ENCODE data around the gene PDE4D.

Gene PDE4D

DNA sequence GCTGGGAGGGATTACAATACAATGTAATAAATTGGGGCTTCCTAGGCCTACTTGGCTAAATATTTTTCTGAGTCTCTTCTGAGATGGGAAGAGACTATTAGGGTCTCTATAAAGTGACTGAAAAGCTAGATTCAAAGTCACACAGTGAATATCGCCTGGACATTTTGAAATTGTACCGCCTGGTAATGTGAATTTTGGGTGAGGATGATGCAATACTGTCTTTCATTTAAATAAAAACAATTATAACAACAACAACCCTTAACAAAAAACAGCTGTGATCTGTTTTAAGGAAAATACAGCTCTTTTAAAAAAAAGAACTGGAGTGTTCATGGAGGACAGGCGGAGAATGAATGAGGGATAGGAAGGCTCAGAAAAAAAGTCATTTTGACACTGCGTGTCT lies 695.6 kb downstream of the PDE4D start:
- no peak for ATAC-seq
- TF ChIP-seq ZNF70 (CRISPR knock-in tag; IDR thresholded peaks at IDR 0.05) (no peak), ZFP30 (CRISPR knock-in tag; IDR thresholded peaks at IDR 0.05) (no peak), ZNF8 (CRISPR knock-in tag; IDR thresholded peaks at IDR 0.05) (no peak), OSR1 (CRISPR knock-in tag; IDR thresholded peaks at IDR 0.05) (no peak), TCF4 (CRISPR knock-in tag; IDR thresholded peaks at IDR 0.05; ENCODE audit: borderline replicate concordance) (no peak), ZC3H10 (CRISPR knock-in tag; IDR thresholded peaks at IDR 0.05) (no peak), PPARA (CRISPR knock-in tag; IDR thresholded peaks at IDR 0.05; ENCODE audit: borderline replicate concordance) (no peak), ZNF565 (CRISPR knock-in tag; conservative IDR thresholded peaks at IDR 0.05; ENCODE audit: low read depth) (no peak)

DNA sequence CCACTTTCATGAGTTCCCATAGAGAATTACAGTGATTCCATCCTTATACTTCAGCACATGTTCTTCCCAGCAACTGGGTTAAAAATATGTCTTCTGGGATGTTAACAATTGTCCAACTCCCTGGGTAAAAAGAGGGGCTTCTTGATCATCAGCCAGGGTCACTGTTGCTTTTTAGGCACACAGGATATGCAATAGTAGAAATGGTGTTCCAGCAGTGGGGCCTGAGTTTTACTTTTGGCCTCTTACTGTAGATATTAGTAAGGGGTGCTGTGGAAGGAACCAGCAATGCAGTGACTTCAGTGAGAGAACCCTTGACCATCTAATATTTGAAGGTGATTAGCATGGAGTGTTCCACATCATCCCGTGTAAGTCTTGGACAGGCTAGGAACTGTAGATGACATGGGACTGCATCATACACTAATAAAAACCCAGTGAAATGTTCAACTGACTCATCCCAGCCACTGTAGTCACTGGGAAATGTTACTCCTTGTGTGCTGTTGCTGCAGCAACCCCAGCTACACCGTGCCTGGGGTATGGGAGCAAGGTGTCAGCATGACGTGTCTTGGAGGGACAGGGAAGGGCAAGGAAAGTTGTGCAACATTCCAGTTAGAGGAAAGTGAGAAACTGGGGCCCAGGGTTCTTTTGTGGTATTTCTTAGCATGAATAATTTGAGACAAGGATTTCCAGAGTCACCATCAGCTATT lies 699.8 kb downstream of the PDE4D start:
- ATAC-seq: peak; percentile 79
- TF ChIP-seq ISL1 (CRISPR knock-in tag; IDR thresholded peaks at IDR 0.05): no peak
- TF ChIP-seq, protein P1, sequence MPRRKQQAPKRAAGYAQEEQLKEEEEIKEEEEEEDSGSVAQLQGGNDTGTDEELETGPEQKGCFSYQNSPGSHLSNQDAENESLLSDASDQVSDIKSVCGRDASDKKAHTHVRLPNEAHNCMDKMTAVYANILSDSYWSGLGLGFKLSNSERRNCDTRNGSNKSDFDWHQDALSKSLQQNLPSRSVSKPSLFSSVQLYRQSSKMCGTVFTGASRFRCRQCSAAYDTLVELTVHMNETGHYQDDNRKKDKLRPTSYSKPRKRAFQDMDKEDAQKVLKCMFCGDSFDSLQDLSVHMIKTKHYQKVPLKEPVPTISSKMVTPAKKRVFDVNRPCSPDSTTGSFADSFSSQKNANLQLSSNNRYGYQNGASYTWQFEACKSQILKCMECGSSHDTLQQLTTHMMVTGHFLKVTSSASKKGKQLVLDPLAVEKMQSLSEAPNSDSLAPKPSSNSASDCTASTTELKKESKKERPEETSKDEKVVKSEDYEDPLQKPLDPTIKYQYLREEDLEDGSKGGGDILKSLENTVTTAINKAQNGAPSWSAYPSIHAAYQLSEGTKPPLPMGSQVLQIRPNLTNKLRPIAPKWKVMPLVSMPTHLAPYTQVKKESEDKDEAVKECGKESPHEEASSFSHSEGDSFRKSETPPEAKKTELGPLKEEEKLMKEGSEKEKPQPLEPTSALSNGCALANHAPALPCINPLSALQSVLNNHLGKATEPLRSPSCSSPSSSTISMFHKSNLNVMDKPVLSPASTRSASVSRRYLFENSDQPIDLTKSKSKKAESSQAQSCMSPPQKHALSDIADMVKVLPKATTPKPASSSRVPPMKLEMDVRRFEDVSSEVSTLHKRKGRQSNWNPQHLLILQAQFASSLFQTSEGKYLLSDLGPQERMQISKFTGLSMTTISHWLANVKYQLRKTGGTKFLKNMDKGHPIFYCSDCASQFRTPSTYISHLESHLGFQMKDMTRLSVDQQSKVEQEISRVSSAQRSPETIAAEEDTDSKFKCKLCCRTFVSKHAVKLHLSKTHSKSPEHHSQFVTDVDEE (CRISPR knock-in tag; IDR thresholded peaks at IDR 0.05): no peak
- no peak for TF ChIP-seq ZNF8 (CRISPR knock-in tag; IDR thresholded peaks at IDR 0.05)
- TF ChIP-seq TOX (CRISPR knock-in tag; IDR thresholded peaks at IDR 0.05; ENCODE audit: borderline replicate concordance): peak; percentile 60; the same call in 1 of the 2 replicates
- TF ChIP-seq ESRRG (CRISPR knock-in tag; IDR thresholded peaks at IDR 0.05): no peak
- no peak for TF ChIP-seq ARNTL (CRISPR knock-in tag; IDR thresholded peaks at IDR 0.05; ENCODE audit: borderline replicate concordance, low read depth)
- TF ChIP-seq ZFP30 (CRISPR knock-in tag; IDR thresholded peaks at IDR 0.05): no peak
- TF ChIP-seq, protein P2, sequence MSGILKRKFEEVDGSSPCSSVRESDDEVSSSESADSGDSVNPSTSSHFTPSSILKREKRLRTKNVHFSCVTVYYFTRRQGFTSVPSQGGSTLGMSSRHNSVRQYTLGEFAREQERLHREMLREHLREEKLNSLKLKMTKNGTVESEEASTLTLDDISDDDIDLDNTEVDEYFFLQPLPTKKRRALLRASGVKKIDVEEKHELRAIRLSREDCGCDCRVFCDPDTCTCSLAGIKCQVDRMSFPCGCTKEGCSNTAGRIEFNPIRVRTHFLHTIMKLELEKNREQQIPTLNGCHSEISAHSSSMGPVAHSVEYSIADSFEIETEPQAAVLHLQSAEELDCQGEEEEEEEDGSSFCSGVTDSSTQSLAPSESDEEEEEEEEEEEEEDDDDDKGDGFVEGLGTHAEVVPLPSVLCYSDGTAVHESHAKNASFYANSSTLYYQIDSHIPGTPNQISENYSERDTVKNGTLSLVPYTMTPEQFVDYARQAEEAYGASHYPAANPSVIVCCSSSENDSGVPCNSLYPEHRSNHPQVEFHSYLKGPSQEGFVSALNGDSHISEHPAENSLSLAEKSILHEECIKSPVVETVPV (CRISPR knock-in tag; IDR thresholded peaks at IDR 0.05): no peak

DNA sequence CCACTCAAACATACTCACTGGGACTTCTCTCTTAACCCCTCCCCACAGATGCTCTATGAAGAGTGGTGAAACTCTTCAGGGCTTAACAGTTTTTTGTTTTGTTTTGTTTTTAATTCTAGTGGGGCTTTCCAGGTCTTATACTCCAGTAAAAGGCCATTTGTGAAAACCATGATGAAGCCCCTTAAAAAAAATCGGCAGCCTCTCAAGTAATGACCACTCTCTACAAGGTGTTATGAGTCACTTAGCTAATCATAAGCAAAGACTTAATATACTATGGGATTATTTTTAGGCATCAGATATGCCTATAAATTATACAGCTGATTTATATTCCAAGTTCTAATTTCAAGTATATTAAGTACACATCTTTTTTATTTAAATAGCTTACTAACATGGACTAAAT lies 702.8 kb downstream of the PDE4D start:
- ATAC-seq: no peak
- TF ChIP-seq ARNTL (CRISPR knock-in tag; IDR thresholded peaks at IDR 0.05; ENCODE audit: borderline replicate concordance, low read depth): no peak
- TF ChIP-seq ESRRG (CRISPR knock-in tag; IDR thresholded peaks at IDR 0.05): no peak
- TF ChIP-seq ZNF565 (CRISPR knock-in tag; conservative IDR thresholded peaks at IDR 0.05; ENCODE audit: low read depth): no peak
- TF ChIP-seq GLIS3 (CRISPR knock-in tag; IDR thresholded peaks at IDR 0.05): no peak
- TF ChIP-seq POU6F1 (CRISPR knock-in tag; IDR thresholded peaks at IDR 0.05; ENCODE audit: borderline replicate concordance, low read depth): no peak
- TF ChIP-seq TOX (CRISPR knock-in tag; IDR thresholded peaks at IDR 0.05; ENCODE audit: borderline replicate concordance): no peak
- TF ChIP-seq ZNF70 (CRISPR knock-in tag; IDR thresholded peaks at IDR 0.05): no peak
- no peak for TF ChIP-seq ZNF8 (CRISPR knock-in tag; IDR thresholded peaks at IDR 0.05)
- TF ChIP-seq TCF4 (CRISPR knock-in tag; IDR thresholded peaks at IDR 0.05; ENCODE audit: borderline replicate concordance): no peak
- TF ChIP-seq OSR1 (CRISPR knock-in tag; IDR thresholded peaks at IDR 0.05): no peak
- TF ChIP-seq, protein P3, sequence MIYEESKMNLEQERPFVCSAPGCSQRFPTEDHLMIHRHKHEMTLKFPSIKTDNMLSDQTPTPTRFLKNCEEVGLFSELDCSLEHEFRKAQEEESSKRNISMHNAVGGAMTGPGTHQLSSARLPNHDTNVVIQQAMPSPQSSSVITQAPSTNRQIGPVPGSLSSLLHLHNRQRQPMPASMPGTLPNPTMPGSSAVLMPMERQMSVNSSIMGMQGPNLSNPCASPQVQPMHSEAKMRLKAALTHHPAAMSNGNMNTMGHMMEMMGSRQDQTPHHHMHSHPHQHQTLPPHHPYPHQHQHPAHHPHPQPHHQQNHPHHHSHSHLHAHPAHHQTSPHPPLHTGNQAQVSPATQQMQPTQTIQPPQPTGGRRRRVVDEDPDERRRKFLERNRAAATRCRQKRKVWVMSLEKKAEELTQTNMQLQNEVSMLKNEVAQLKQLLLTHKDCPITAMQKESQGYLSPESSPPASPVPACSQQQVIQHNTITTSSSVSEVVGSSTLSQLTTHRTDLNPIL (CRISPR knock-in tag; IDR thresholded peaks at IDR 0.05; ENCODE audit: low read depth): no peak
- TF ChIP-seq ZFP30 (CRISPR knock-in tag; IDR thresholded peaks at IDR 0.05): no peak
- TF ChIP-seq ISL1 (CRISPR knock-in tag; IDR thresholded peaks at IDR 0.05): no peak
- no peak for TF ChIP-seq ZC3H10 (CRISPR knock-in tag; IDR thresholded peaks at IDR 0.05)
- no peak for TF ChIP-seq ZFP3 (CRISPR knock-in tag; IDR thresholded peaks at IDR 0.05)

GRCh38 chr5:59189472-59190244 lies 703.9 kb downstream of the PDE4D start:
- ATAC-seq: no peak
- TF ChIP-seq RARB (CRISPR knock-in tag; IDR thresholded peaks at IDR 0.05): no peak
- no peak for TF ChIP-seq ZC3H10 (CRISPR knock-in tag; IDR thresholded peaks at IDR 0.05)
- no peak for TF ChIP-seq ZFP3 (CRISPR knock-in tag; IDR thresholded peaks at IDR 0.05)
- no peak for TF ChIP-seq PPARA (CRISPR knock-in tag; IDR thresholded peaks at IDR 0.05; ENCODE audit: borderline replicate concordance)
- no peak for TF ChIP-seq TOX (CRISPR knock-in tag; IDR thresholded peaks at IDR 0.05; ENCODE audit: borderline replicate concordance)
- TF ChIP-seq CSDC2 (CRISPR knock-in tag; IDR thresholded peaks at IDR 0.05): no peak
- no peak for TF ChIP-seq ZFP30 (CRISPR knock-in tag; IDR thresholded peaks at IDR 0.05)
- no peak for TF ChIP-seq OSR1 (CRISPR knock-in tag; IDR thresholded peaks at IDR 0.05)
- TF ChIP-seq ZNF565 (CRISPR knock-in tag; conservative IDR thresholded peaks at IDR 0.05; ENCODE audit: low read depth): no peak
- TF ChIP-seq ZNF70 (CRISPR knock-in tag; IDR thresholded peaks at IDR 0.05): no peak
- TF ChIP-seq, protein P3 (CRISPR knock-in tag; IDR thresholded peaks at IDR 0.05; ENCODE audit: low read depth): no peak

Measured in SK-N-SH treated with all-trans-retinoic acid at 6 μM for 48 hours (cell line).